Measurements from ENCODE around the gene ZIC5.
A peak's percentile ranks its signal among the peaks of the same experiment; 100 is the strongest.

ZIC5 gene

DNA sequence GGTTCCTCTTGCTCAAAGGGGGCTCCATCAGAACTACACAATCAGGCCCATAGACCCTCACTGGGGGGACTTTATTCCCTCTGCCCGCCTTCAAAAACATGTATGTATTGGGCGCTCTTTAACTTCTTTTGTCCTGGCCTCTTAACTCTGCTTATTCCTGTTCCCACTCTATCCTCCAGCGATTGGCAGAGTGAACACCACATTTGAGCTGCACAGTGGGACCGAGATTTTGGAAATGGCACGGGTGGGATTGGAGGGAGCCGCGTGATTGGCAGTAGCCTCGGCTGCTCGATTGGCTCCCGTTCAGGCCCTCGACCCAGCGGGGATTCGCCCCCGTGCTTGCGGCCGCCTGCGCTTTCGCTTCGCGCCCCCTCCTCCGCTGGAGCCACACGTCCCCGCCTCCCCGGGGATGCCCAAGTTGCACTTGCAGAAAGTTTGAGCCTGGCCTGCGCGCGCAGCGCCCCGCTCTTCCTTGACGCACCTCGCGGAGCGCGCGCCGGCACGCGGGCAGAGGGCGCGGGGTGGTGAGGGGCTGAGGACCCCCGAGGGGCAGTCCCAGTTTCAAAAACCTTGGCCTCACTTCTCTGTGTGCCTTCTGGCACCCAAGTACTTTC lies at the start of gene ZIC5:
TSS of gene ZIC5 (minus strand) at position 192 of the 614 bp plus-strand sequence. CDS start at position 28, 164 bp downstream.
- no peak for DNase-seq

DNA sequence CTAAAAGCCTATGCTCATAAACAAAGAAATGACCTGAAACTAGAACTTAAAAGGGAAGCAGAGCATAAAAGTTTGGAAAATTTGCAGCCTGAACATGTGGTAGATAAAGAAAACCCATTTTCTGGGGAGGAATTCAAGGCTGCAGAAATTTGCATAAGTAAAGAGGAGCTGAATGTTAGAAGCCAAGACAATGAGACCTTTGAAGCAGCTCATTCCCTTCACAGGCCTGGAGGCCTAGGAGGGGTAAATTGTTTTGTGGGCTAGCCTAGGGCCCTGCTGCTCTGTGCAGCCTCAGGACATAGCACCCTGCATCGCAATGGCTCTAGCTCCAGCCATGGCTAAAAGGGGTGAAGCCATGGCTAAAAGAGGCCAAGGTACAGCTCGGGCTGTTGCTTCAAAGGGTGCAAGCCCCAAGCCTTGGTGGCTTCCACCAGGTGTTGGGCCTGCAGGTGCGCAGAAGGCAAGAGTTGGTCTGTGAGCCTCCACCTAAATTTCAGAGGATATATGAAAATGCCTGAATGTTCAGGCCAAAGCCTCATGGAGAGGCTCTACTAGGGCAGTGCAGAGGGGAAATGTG lies 48.3 kb upstream of the ZIC5 start:
- DNase-seq, result no peak

DNA sequence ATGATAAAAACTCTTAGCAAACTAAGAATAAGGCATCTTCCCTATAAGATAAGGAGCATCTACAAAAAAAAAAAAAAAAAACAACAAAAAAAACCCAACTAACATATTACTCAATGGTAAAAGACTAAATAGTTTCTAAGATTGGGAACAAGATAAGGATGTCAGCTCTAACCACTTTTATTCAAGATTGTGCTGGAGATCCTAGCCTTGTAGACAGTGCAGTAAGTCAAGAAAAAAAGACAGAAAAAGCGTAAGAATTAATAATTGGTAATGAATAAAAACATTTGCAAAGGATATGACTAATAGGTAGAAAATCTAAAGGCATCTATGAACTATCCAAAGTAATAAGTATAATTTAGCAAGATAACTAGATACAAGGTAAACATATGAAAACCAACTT lies 43.1 kb upstream of the ZIC5 start:
- no peak for DNase-seq

DNA sequence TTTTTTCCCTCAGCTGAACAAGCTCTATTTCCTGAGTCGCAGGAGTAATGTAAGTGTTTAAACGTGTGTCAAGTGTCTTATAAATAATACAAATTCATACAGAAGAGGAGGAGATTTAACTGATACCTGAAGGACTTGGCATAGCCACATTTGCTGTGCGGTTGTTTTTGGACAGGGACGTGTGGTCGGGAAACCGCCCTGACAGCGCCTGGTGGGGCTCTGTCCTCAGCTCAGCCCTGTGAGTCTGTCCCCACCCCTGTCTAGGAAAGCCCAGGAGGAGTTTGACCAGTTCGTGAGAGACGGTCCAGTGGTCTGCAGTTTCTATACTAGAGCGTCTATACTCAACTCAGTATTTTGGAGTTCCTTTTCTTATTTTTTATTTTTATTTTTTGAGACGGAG lies 26.7 kb upstream of the ZIC5 start:
- no peak for DNase-seq

DNA sequence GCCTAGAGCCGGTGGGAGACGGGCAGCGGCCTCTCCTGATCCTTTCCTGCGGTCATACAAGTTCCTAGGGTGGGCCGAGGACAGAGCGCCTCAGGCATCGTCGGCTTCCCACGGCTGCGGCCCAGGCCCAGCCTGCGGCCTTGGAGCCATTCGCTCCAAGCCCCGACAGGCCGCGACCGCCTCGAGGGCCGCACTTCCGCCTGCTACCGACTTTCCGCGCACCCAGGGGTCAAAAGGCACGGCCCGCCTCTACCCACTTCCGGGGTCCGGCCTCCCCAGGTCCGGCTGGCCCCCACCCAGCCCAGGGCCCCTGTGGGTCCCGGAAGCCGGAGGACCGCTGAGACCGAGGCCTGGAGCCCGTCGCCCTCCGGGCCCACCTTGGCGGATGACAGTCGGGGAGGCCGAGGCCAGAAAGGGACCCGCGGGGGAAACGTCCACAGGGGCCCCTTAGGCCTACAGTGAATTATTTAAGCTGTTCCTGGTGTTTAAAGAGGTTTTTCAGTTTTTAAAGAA lies 26.2 kb upstream of the ZIC5 start:
- DNase-seq, result no peak

DNA sequence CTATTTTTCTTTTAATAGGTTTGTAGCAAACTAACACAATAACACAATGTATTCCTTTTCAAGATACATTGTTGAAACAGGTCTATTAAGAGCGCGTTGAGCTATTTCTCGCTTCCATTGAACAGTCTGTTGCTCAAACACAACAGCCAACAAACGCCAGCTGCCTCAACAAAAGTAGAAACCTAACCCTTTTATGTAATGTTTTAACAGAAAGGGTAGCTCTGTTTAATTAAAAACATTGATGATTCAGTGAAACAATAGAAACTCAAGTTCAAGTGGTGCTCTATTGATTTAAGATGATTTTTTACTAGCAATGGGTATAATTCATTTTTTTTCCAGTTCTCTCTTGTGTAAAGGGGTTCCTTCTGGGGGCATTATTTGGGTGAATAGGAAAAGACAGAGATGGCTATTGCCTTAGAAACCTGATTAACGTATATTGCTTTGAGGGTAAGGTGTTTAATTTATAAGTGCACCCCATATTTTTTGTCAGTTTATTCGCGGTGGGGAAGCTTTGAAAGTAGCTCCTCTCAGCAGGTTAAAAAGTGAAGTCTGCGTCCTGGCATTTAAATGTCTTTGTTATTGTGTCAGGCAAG lies 24.9 kb upstream of the ZIC5 start:
- peak; percentile 95 for DNase-seq

DNA sequence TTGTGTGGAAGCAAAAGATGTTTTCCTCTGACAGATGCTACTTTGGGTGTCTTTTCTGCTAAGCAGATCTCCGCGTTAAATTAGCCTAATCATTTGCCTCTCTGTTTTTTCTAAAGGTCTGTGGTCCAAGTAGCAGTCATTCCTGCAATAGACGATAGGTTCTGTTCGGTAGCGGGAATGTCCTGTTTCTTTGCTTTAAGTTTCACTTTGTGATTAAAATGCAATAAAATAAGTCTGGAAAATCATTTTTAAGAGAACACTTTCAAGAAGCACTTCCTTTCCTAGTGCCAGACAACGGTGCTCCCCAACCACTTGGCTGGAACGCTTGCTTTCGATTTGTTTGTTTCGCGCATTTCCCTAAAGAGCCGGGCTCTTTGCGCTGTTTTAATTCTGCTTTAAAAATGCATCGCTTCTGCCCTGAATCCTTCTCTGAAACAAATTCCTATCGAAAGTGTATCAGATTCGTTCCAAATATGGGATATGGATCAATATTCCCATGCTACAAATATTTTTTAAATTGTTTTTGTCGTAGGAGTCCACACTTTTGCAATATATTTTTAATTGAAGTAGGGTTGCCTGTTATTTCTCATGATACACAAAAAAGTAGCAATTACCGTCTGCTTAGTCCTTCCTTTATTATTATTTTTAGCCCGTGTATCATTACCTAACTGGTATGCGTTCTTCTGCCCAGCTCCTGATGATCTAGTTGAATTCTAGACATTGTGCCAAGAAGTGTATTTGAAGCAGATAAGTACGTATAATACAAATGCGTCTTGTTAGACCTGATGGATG lies 24.2 kb upstream of the ZIC5 start:
- peak; percentile 86 for DNase-seq

DNA sequence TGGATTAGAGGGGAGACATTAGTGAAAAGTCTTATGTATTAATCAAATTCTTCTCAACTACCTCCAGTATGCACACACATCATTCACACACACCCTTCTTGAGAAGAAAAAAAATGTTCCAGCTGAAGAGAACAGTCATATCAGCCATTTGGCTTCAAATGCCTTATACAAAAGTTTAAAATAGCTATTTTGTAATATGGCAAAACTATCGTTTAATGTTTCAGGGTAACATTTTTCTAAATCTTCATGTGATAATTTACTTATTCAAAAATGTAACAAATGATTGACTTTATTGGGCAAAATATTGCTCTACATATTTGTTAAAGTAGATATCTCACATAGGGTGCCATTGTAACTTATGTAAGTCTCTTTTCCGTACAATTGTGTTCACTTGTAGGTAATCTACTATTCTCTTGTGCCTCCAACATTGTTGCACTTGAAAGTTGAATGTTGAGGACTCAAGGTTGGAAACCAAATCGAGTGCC lies 23.6 kb upstream of the ZIC5 start:
- DNase-seq, result no peak

DNA sequence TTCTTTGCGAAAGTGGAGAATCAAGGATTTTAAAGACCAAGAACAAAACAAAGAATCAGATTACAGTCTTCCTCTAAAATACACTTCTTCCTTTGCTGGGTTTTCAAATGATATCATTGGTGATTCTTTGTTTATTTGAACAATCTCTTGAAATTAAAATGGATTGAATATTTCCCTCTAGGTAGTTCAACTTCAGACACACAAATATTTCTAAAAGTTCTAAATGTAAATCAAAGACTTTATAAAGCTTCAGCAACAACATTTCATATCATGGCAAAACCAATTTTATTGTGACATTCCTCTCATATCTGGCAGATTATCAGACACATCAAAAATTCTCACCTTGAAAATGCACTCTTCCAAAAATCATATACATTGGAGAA lies 23.1 kb upstream of the ZIC5 start:
- no peak for DNase-seq

DNA sequence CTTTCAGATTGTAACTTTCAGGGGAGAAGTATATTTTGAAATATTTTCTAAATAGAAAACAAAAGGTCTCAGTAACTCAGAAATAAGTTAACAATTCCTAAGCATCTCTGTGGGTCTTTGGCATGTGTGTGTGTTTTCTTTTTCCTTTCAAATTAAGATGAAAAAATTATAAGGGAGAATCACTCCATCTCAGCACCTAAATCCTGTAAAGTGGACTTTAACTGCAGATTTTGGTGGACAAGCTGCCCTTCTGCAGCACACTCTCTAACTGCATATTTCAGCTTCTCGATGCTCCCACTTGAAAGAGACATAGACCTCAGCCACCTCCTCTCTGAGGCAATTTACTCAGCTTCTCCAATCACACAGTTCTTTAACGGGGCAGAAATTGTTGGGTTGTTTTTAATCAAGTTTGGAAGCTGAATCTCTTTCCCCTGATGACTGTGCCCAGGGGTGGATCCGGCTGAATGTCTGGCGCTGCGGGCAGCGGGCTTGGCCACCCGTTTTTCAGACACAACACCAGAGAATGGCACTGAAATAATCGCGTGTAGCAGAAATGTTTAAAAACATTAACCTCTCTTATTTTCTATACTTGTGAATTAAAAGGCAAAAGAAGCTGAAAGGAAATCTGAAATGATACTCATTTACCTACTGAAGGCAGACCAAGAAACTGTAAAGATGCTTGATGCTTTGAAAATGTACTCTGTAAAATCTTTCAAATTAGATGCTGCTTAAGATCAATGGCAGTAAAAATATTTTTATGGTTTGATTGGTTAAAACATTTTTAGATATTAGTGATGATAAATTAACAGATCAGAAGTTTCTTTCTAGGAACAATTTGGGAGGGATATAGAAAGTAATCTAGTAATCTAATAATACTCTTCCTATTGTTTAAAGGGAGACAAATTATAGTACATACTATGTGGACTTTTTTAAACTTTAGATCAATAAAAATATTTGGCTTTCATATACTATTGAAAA lies 22.4 kb upstream of the ZIC5 start:
- no peak for DNase-seq

DNA sequence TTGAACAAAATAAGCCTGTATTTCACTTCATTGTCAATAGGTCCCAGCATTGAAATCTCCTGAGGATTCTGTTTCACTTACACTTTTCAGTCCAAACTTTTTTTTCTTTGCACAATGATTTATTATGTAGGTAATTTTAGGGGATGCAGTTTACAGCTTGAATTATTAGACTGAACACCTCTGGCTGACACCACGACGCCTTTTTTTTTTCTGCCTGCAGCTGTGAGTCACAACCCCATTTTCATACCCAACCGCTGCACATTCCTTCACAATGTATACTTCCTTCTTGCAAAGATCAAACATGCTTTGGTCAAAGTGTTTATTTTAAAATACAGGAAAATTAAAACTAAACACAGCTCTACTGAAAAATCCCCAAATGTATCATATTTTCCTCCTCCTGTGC lies 21.4 kb upstream of the ZIC5 start:
- DNase-seq, result no peak

DNA sequence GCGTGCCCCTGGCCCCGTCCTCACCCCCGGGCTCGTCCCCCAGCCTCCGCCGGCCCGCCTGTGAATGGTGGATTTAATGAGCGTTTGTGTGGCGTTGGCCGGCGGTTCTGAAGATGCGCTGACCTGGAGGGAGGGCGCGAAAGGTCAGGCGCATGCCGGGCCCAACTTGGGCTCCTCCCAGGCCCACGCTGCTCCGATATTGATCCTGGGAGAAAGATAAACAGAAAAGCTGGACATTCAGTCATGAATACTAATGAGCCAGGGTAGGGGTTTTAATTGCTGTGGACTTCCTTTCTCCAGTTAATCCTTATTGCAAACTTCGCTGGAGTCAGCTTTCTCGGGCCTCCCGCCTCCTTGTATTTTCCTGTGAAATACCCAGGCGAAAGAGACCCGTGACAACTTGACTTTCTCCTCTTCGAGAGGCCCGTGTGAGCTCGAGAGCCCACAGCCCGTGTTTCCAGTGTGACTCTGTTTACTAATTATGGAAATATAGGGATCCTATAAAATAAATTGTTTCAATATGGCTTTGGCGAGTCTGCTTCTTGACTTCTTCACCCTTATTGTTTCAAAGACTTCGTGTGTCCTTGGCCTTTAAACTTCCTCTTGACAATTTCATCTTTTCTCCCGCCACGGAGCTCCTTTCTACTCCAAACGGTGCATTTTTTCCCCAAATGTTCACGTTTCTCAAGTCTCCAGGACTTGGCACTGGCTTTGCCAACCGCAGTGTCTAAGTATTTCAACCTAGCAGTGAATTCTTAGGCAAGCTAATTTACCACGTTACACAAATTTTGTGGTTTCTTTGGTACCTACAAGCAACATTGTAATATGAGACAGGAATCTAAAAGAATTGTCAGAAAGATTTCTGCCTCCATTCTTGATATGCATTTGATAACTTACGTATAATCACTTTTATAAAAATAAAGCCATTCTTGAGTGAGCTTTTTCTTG lies 20.5 kb upstream of the ZIC5 start:
- DNase-seq, result no peak

DNA sequence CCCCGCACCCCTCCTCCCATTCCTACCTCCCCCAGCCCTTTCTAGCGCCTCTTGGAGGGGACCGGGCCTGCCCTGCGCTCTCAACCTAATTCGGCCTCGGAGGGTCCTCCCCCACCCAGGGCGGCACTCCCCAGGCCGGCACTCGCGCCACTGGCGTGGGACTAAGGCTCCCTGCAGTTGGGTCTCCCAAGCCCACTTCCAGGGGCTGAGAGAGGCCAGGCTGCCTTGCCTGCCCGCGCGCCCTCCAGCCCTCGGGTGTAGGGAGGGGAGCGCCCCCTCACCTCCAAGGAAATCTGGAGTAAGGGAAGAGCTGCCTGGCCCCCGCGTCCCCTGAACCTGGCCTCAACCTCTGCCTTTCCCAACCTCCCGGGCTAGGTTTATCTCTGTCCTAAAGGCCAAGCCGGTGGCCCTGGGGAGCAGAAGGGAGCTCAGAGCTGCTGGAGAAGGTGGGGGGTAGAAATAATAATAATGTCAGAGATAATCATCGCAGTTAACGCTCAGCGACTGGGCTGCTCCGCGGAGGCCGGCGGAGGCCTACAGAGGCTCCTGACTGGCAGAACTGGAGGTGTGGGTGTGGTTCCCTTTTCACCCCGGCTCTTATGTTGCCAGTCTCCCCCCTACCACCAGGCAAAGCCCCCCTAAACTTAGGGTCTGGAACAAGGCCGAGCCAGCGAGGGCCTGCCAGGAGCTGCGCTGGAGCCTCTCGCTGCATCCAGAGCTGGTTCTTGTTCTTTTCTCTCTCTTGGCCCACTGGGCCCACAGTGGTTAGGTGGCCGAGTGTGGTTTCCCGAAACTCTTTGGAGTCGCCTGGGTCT lies 19.7 kb upstream of the ZIC5 start:
- no peak for DNase-seq

DNA sequence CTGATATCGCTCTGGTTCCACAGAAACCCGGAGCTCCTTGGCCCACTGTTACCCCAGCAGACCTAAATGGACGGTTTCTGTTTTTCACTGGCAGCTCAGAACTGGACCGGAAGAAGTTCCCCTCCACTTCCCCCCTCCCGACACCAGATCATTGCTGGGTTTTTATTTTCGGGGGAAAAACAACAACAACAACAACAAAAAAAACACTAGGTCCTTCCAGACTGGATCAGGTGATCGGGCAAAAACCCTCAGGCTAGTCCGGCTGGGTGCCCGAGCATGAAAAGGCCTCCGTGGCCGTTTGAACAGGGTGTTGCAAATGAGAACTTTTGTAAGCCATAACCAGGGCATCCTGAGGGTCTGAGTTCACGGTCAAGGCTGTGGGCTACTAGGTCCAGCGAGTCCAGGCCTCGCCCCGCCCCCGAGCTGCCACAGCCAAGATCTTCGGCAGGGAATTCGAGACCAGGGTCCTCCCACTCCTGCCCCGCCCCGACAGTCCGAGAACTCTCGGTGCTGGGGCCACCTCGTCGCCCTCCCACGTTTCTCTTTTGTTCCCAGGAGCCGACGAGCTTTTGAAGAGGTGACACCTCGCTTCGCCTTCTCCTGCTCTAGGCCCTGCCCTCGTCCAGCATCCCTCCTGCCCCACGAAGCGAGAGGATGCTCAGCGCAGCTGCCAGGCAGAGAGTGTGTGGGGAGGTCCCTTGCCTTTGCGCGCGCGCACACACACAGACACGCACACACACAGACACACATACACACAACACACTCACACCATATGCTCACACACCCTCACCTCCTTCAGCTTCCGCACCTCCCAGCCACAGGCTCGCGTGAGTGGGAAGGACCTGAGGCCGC lies 18.8 kb upstream of the ZIC5 start:
- DNase-seq, result no peak

DNA sequence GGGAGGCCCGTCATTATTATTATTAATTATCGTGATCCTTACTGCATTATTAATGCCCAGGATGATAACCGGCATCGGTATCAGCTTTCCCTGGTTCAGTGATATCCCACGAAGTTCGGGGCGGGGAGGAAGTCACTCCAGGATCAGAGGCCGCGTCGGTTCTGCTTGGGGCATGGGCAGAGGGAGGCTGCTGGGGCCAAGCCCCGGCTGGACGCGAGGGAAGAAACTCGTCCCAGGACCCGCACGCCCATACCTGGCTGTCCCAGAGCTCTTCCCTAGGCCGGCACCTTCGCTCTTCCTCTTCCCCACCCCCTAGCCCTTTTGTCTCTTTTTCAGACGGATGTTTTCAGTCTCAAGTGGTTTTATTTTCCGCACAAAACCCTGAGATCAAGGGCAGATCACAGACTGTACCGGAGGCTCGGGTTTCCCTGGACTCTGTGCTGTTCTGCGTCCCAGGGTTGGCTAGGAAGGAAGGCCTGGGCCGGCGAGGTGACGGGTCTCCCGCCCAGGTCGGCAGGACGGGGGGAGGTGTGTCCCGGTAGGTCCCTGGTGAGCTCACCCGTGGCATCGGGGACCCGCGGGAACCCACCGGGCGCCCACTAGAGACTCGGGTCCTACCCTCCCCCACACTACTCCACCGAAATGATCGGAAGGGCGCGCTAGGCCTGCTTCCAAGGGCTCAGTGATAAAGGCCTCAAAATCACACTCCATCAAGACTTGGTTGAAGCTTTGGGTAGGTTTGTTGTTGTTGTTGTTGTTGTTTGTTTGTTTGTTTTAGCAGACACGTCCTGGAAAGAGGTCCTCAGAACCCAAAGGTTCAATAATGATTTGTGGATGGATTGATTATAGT lies 17.9 kb upstream of the ZIC5 start:
- DNase-seq, result no peak

DNA sequence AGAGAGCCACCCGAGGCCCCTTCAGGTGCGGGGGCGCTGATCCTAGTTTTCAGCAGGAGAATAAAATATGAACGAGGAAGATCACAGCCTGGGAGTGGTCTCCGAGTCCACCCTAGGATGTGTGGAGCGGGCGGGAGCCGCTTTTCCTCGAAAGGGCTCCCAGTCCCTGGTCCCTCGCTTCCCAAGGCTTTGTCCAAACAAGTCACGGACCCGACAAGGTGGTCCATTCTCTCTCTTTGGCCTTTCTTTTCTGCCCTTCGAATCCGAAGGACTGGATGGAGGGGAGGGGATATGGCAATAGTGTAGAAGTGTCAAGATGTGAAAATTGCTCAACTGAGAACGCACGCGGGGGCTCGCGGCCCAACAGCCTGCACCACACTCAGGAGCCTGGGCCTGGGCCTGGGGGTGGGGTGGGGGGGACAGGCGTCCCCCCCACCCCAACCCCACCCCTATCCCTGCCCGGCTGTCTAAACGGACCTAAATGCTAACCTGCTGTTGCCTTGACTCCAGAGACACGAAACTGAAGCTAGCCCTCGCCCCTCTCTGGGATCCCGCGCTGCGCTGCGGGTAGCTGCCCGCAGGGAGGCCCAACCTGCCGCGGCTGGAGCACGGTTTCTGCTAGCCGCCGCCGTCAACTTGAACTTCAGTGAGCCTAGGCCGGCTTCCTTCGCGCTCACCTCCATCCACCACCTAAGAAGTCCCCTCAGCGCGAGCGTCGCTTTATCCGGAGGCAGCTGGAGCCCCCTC lies 17.1 kb upstream of the ZIC5 start:
- DNase-seq, result no peak

Measured in NCI-H1092 treated with DMSO at 0.1 percent for 48 hours (cell line).